Spinal cord (tissue), 10 donors: ENCODE measurements around the gene RNF169. TPM values are rescaled to one million over a fixed set of nuclear protein-coding genes. Genes with fewer than 3 reads are reported as not detected.

Source experiments
- DNase-seq, 6 donors: peaks; one replicate each; pipeline versions ENCODE4 v3.0.0 to v3.0.0-alpha.2; 2013 to 2015; ENCODE audit warnings: low spot score in 6 of 6, low read depth in 4 of 6
- H3K27ac ChIP-seq: one replicate; pipeline ENCODE4 v1.5.1; 2013; ENCODE audit warnings: low read depth, low read length, control low read depth
- H3K27me3 ChIP-seq: one replicate; pipeline ENCODE4 v1.6.1; 2013; ENCODE audit warnings: low read length; ENCODE audit not compliant: control insufficient read depth, insufficient read depth
- H3K36me3 ChIP-seq: one replicate; pipeline ENCODE4 v1.6.1; 2013; ENCODE audit warnings: low read length; ENCODE audit not compliant: control insufficient read depth, insufficient read depth
- H3K4me1 ChIP-seq: one replicate; pipeline ENCODE4 v1.6.1; 2013; ENCODE audit warnings: low read length; ENCODE audit not compliant: control insufficient read depth, insufficient read depth
- H3K4me3 ChIP-seq: one replicate; pipeline ENCODE4 v1.5.1; 2013; ENCODE audit warnings: low read depth, low read length, control low read depth
- H3K9me3 ChIP-seq: one replicate; pipeline ENCODE4 v1.6.1; 2013; ENCODE audit warnings: low read length; ENCODE audit not compliant: control insufficient read depth, insufficient read depth
- WGBS: methylation state at CpG from one replicate; pipeline ENCODE4 v1.1.5; 2013; ENCODE audit warnings: missing lambda C conversion rate; ENCODE audit not compliant: insufficient coverage; 5-methylcytosine and 5-hydroxymethylcytosine counted together
- polyA plus RNA-seq, 2 donors: library from polyadenylated mRNA; unstranded; fragments of 120-200 nt; gene quantifications; one replicate each; pipeline ENCODE4 v1.2.1, GENCODE V29; 2013; ENCODE audit not compliant: insufficient read length in 2 of 2
- total RNA-seq, 2 donors: library from RNA; depleted of rRNA in 1 of 2; stranded (reverse); fragments of 120-200 nt in 1 of 2; fragments of >200 nt in 1 of 2; gene quantifications; one replicate each; pipeline versions ENCODE4 v1.2.3 to v1.2.4, GENCODE V29; 2013 to 2014
- donor health status: healthy.

RNF169 gene
- total and polyA plus RNA-seq, 4 donors, result 10.0 to 25.1 (median 17.0) TPM

GRCh38 chr11:74847395-74847794 lies 98.7 kb downstream of the RNF169 start:
- 100% methylated on average over 1 of the region's 1 CpG for WGBS
- H3K4me3 ChIP-seq, result no peak overlapping the region
- no peaks in the 10 kb centered on the region for H3K27me3 ChIP-seq
- no peaks in the 10 kb centered on the region for H3K9me3 ChIP-seq
- peaks cover 70% of the 10 kb centered on the region for H3K36me3 ChIP-seq
- H3K27ac ChIP-seq, result no peak overlapping the region
- H3K4me1 ChIP-seq, result no peaks in the 10 kb centered on the region
- DNase-seq, result no peak

GRCh38 chr11:74847895-74848294 lies 99.2 kb downstream of the RNF169 start:
- peaks cover 69% of the 10 kb centered on the region for H3K36me3 ChIP-seq
- DNase-seq, result no peak
- H3K9me3 ChIP-seq, result no peaks in the 10 kb centered on the region
- H3K4me1 ChIP-seq, result no peaks in the 10 kb centered on the region
- no peak overlapping the region for H3K4me3 ChIP-seq
- H3K27me3 ChIP-seq, result no peaks in the 10 kb centered on the region
- H3K27ac ChIP-seq, result no peak overlapping the region
- 96% methylated on average over 6 of the region's 6 CpGs for WGBS

GRCh38 chr11:74849525-74850391 lies 101.1 kb downstream of the RNF169 start:
- no peaks in the 10 kb centered on the region for H3K27me3 ChIP-seq
- H3K4me3 ChIP-seq, result no peak overlapping the region
- WGBS, result 58% methylated on average over 2 of the region's 7 CpGs
- peaks cover 51% of the 10 kb centered on the region for H3K36me3 ChIP-seq
- DNase-seq, result no peak
- no peaks in the 10 kb centered on the region for H3K9me3 ChIP-seq
- no peaks in the 10 kb centered on the region for H3K4me1 ChIP-seq
- no peak overlapping the region for H3K27ac ChIP-seq

GRCh38 chr11:74853223-74853622 lies 104.6 kb downstream of the RNF169 start:
- DNase-seq, result no peak
- H3K4me3 ChIP-seq, result no peak overlapping the region
- H3K27ac ChIP-seq, result no peak overlapping the region
- H3K27me3 ChIP-seq, result no peaks in the 10 kb centered on the region
- WGBS, result 100% methylated on average over 1 of the region's 4 CpGs
- no peaks in the 10 kb centered on the region for H3K9me3 ChIP-seq
- no peaks in the 10 kb centered on the region for H3K4me1 ChIP-seq
- peaks cover 36% of the 10 kb centered on the region for H3K36me3 ChIP-seq

- no peak for DNase-seq
- Histone ChIP-seq H3K4me1 (no peaks in the 10 kb centered on the region), H3K27ac (no peak overlapping the region), H3K27me3 (no peaks in the 10 kb centered on the region), H3K36me3 (peaks cover 39% of the 10 kb centered on the region), H3K4me3 (no peak overlapping the region), H3K9me3 (peaks cover 5% of the 10 kb centered on the region)
These were observed 112.1 kb downstream of the RNF169 start for GRCh38 chr11:74860743-74861142.

- Histone ChIP-seq H3K27me3 (no peaks in the 10 kb centered on the region), H3K4me1 (no peaks in the 10 kb centered on the region), H3K4me3 (no peak overlapping the region), H3K9me3 (peaks cover 17% of the 10 kb centered on the region), H3K27ac (no peak overlapping the region), H3K36me3 (peaks cover 31% of the 10 kb centered on the region)
- WGBS, result no CpG with 5 or more reads among the region's 2 CpGs
- no peak for DNase-seq
These were observed 114.8 kb downstream of the RNF169 start for GRCh38 chr11:74863410-74863809.

GRCh38 chr11:74866557-74866956 lies 117.9 kb downstream of the RNF169 start:
- no peaks in the 10 kb centered on the region for H3K4me1 ChIP-seq
- H3K4me3 ChIP-seq, result no peak overlapping the region
- peaks cover 25% of the 10 kb centered on the region for H3K36me3 ChIP-seq
- no peak overlapping the region for H3K27ac ChIP-seq
- no peaks in the 10 kb centered on the region for H3K27me3 ChIP-seq
- no peak for DNase-seq
- peaks cover 33% of the 10 kb centered on the region for H3K9me3 ChIP-seq

GRCh38 chr11:74870485-74870884 lies 121.8 kb downstream of the RNF169 start:
- Histone ChIP-seq H3K9me3 (peaks cover 38% of the 10 kb centered on the region), H3K36me3 (peaks cover 16% of the 10 kb centered on the region), H3K27me3 (no peaks in the 10 kb centered on the region), H3K27ac (no peak overlapping the region), H3K4me3 (no peak overlapping the region), H3K4me1 (no peaks in the 10 kb centered on the region)
- DNase-seq, result no peak
- WGBS, result 100% methylated on average over 1 of the region's 1 CpG

- H3K4me1 ChIP-seq, result no peaks in the 10 kb centered on the region
- H3K4me3 ChIP-seq, result no peak overlapping the region
- peaks cover 16% of the 10 kb centered on the region for H3K36me3 ChIP-seq
- DNase-seq, result peak in 1 of 6 donors; percentile 2
- H3K27ac ChIP-seq, result no peak overlapping the region
- H3K9me3 ChIP-seq, result peaks cover 34% of the 10 kb centered on the region
- WGBS, result 95% methylated on average over 2 of the region's 2 CpGs
- no peaks in the 10 kb centered on the region for H3K27me3 ChIP-seq
These were observed 122.4 kb downstream of the RNF169 start for GRCh38 chr11:74871037-74871436.

GRCh38 chr11:74877132-74877531 lies 128.5 kb downstream of the RNF169 start:
- no peak for DNase-seq
- H3K27me3 ChIP-seq, result no peaks in the 10 kb centered on the region
- H3K9me3 ChIP-seq, result peaks cover 4% of the 10 kb centered on the region
- no peak overlapping the region for H3K4me3 ChIP-seq
- WGBS, result no CpG with 5 or more reads among the region's 1 CpG
- no peaks in the 10 kb centered on the region for H3K4me1 ChIP-seq
- H3K36me3 ChIP-seq, result peaks cover 4% of the 10 kb centered on the region
- H3K27ac ChIP-seq, result no peak overlapping the region
